Measurements from ENCODE around the gene SALL1.

SALL1 gene

GRCh38 chr16:51156807-51157200 lies 5.7 kb upstream of the SALL1 start:
- DNase-seq (ENCODE audit: low spot score) = peak; percentile 45

GRCh38 chr16:51155820-51156806 lies 5.0 kb upstream of the SALL1 start:
- DNase-seq (ENCODE audit: low spot score) = peak; percentile 47

GRCh38 chr16:51155199-51155607 lies 4.1 kb upstream of the SALL1 start:
- DNase-seq (ENCODE audit: low spot score) = peak; percentile 35

GRCh38 chr16:51154271-51155171 lies 3.5 kb upstream of the SALL1 start:
- peak; percentile 56 for DNase-seq (ENCODE audit: low spot score)

- peak; percentile 39 for DNase-seq (ENCODE audit: low spot score)
Observed at GRCh38 chr16:51153577-51154031, 2.5 kb upstream of the SALL1 start.

GRCh38 chr16:51152691-51153576 lies 1.9 kb upstream of the SALL1 start:
- DNase-seq (ENCODE audit: low spot score) = peak; percentile 53

- DNase-seq (ENCODE audit: low spot score) = peak; percentile 92
Observed at GRCh38 chr16:51151961-51152663, 1.0 kb upstream of the SALL1 start.

- DNase-seq (ENCODE audit: low spot score) = peak; percentile 89
Observed at GRCh38 chr16:51151435-51151960, 428 bp upstream of the SALL1 start.

- DNase-seq (ENCODE audit: low spot score) = no peak
Observed at GRCh38 chr16:51150165-51150887, 744 bp downstream of the SALL1 start.

GRCh38 chr16:51149721-51150164 lies 1.3 kb downstream of the SALL1 start:
- DNase-seq (ENCODE audit: low spot score) = no peak

GRCh38 chr16:51149251-51149661 lies 1.8 kb downstream of the SALL1 start:
- peak; percentile 46 for DNase-seq (ENCODE audit: low spot score)

- DNase-seq (ENCODE audit: low spot score) = peak; percentile 40
Observed at GRCh38 chr16:51148678-51149228, 2.3 kb downstream of the SALL1 start.

- DNase-seq (ENCODE audit: low spot score) = peak; percentile 65
Observed at GRCh38 chr16:51147776-51148677, 3.0 kb downstream of the SALL1 start.

GRCh38 chr16:51146256-51146924 lies 4.7 kb downstream of the SALL1 start:
- peak; percentile 86 for DNase-seq (ENCODE audit: low spot score)

- DNase-seq (ENCODE audit: low spot score) = peak; percentile 48
Observed at GRCh38 chr16:51144203-51144602, 6.9 kb downstream of the SALL1 start.

GRCh38 chr16:51143196-51143977 lies 7.7 kb downstream of the SALL1 start:
- DNase-seq (ENCODE audit: low spot score) = peak; percentile 45

- no peak for DNase-seq (ENCODE audit: low spot score)
Observed at GRCh38 chr16:51141541-51141940, 9.5 kb downstream of the SALL1 start.
